ENCODE data around the gene GARIN5B. TPM values are rescaled to one million over a fixed set of nuclear protein-coding genes. Genes with fewer than 3 reads are reported as not detected.
"Not testable (repeated sequence)": the region's sequence is repeated elsewhere in the genome, so short reads cannot be mapped to it uniquely, and the experiment has no call there.

GARIN5B gene
- total RNA-seq, 2 donors from 2014 or later, result not detected

- Mint-ChIP-seq H3K27me3 (peaks cover 3% of the 10 kb centered on the region), H3K27ac (peak overlapping the region; percentile 99), H3K36me3 (ENCODE audit: low read depth) (peaks cover 28% of the 10 kb centered on the region), H3K4me3 (peak overlapping the region; percentile 89), H3K9me3 (no peaks in the 10 kb centered on the region), H3K4me1 (peaks cover 10% of the 10 kb centered on the region)
- ATAC-seq (replicated peaks), result no peak
These were observed 22.9 kb downstream of the GARIN5B start for GRCh38 chr19:55339889-55340783.

- Mint-ChIP-seq H3K36me3 (ENCODE audit: low read depth) (peaks cover 21% of the 10 kb centered on the region), H3K27me3 (peaks cover 3% of the 10 kb centered on the region), H3K4me1 (peaks cover 10% of the 10 kb centered on the region), H3K27ac (peak within 1 kb of the TSS; percentile 99), H3K4me3 (peak within 1 kb of the TSS; percentile 89), H3K9me3 (no peaks in the 10 kb centered on the region)
- ATAC-seq (replicated peaks), result peak; percentile 86
These were observed 23.8 kb downstream of the GARIN5B start, which contains the start of gene KMT5C for GRCh38 chr19:55339105-55339888. TSS of gene KMT5C (plus strand) at chr19:55339876. CDS start at chr19:55341937, 2,061 bp downstream.

DNA sequence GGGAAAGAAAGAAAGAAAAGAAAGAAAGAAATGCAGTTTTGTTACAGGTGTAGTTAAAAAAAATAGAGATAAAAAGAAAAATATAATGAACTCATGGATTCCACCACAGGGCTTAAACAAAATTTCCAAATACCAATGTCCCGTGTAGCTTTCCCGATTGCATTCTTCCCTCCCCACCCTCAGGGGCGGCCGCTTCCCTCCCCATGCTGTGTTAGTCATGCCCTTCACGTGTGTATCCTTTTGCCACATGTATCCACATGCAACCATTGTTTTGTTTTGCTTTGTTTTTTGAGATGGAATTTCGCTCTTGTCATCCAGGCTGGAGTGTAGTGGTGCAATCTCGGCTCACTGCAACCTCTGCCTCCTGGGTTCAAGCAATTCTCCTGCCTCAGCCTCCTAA lies 27.0 kb downstream of the GARIN5B start:
- Mint-ChIP-seq H3K27me3 (peaks cover 8% of the 10 kb centered on the region), H3K27ac (no peak overlapping the region), H3K4me1 (peaks cover 5% of the 10 kb centered on the region), H3K36me3 (ENCODE audit: low read depth) (peaks cover 12% of the 10 kb centered on the region), H3K9me3 (no peaks in the 10 kb centered on the region), H3K4me3 (no peak overlapping the region)
- no peak for ATAC-seq (replicated peaks)

GRCh38 chr19:55333870-55334269 lies 29.2 kb downstream of the GARIN5B start:
- Mint-ChIP-seq H3K27ac (no peak overlapping the region), H3K4me3 (no peak overlapping the region), H3K36me3 (ENCODE audit: low read depth) (peaks cover 5% of the 10 kb centered on the region), H3K9me3 (no peaks in the 10 kb centered on the region), H3K4me1 (peaks cover 5% of the 10 kb centered on the region), H3K27me3 (peaks cover 11% of the 10 kb centered on the region)
- no peak for ATAC-seq (replicated peaks)

DNA sequence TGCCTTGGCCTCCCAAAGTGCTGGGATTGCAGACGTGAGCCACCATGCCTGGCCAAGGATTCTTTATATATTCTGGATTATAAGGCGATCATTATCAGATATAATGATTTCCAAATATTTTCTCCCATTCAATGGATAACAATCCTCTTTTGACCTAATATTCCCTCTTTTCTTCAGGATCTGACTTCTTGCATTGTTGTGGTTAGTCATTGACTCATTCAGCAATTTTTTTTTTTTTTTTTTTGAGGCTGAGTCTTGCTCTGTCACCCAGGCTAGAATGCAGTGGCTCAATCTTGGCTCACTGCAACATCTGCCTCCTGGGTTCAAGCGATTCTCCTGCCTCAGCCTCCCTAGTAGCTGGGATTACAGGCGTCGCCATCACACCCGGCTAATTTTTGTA lies 33.3 kb downstream of the GARIN5B start:
- not testable (repeated sequence) for H3K9me3 Mint-ChIP-seq; H3K36me3 Mint-ChIP-seq (ENCODE audit: low read depth); H3K27me3 Mint-ChIP-seq; ATAC-seq (replicated peaks); H3K27ac Mint-ChIP-seq; H3K4me1 Mint-ChIP-seq; H3K4me3 Mint-ChIP-seq

GRCh38 chr19:55328774-55329318 lies 34.2 kb downstream of the GARIN5B start:
- H3K36me3 Mint-ChIP-seq (ENCODE audit: low read depth); ATAC-seq (replicated peaks): not testable (repeated sequence)

GRCh38 chr19:55325172-55325571 lies 37.9 kb downstream of the GARIN5B start, which contains the start of gene TMEM150B:
TSS of gene TMEM150B (minus strand) at chr19:55325341. CDS start at chr19:55321036, 4,305 bp downstream.
- Mint-ChIP-seq H3K27ac (no peak within 1 kb of the TSS), H3K9me3 (no peaks in the 10 kb centered on the region), H3K27me3 (peaks cover 6% of the 10 kb centered on the region), H3K36me3 (ENCODE audit: low read depth) (no peaks in the 10 kb centered on the region), H3K4me1 (no peaks in the 10 kb centered on the region), H3K4me3 (no peak within 1 kb of the TSS)
- ATAC-seq (replicated peaks), result no peak

More at GRCh38 chr19:55328774-55329318, 34.2 kb downstream of the GARIN5B start:
- not testable (repeated sequence) for H3K27ac Mint-ChIP-seq, H3K4me1 Mint-ChIP-seq, H3K4me3 Mint-ChIP-seq, H3K27me3 Mint-ChIP-seq, H3K9me3 Mint-ChIP-seq

DNA sequence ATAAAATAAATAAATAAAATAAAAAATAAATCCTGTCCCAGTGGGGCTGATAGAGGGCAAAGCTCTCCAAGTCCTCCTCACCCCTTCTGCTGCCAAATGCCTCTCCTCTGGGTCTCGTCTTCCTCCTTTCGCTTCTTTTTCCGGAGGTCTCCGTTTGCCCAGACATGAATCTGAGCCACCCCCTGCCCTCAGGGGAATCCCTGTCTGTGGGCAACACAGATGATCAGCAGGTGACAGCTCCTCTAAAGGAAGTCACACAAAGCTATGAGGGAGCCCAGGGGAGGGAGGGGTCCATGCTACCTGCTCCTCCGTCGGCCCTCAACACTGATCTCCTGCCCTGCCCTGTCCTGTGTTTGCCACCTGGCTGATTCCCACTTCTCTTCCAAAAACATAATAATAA lies 38.4 kb downstream of the GARIN5B start:
- ATAC-seq (replicated peaks), result no peak
- Mint-ChIP-seq H3K9me3 (no peaks in the 10 kb centered on the region), H3K4me3 (no peak overlapping the region)

GRCh38 chr19:55322204-55322885 lies 40.7 kb downstream of the GARIN5B start:
- Mint-ChIP-seq H3K4me1 (no peaks in the 10 kb centered on the region), H3K4me3 (no peak overlapping the region)
- no peak for ATAC-seq (replicated peaks)

More for the DNA sequence above, 38.4 kb downstream of the GARIN5B start:
- Mint-ChIP-seq H3K27ac (no peak overlapping the region), H3K27me3 (peaks cover 6% of the 10 kb centered on the region), H3K36me3 (ENCODE audit: low read depth) (no peaks in the 10 kb centered on the region), H3K4me1 (no peaks in the 10 kb centered on the region)

DNA sequence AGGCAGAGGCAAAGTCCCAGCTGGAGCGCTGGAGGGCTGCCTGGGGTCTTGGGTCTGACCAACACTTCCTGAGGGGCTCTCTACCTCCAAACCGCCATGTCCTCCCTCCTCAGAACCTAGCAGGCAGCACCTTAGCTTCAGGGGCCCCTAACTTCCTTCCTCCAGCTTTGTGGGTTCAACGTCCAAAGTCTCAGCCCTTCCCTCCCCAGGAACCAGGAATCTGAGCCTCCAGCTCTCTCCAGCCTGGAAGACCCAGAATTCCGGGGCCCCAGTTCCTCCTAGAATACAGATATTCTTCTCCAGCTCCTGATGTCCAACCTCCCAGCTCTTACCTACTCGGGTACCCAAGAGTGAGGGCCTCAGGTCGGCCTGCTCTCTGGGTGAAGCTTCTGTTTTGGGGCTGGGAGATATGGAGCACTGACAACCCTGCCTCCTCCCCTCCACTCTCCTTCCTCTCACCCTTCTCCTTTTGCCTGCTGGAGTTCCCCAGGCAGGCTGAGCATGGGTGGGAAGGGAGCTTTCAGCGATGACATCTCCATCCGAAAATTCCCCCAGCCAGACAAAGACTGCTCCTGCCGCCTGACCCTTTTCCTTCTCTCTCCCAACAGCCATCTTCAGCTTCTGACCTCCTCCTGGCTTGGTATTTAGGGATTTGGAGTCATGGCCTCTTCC lies 41.5 kb downstream of the GARIN5B start:
- Mint-ChIP-seq H3K27ac (peak overlapping the region; percentile 11), H3K36me3 (ENCODE audit: low read depth) (no peaks in the 10 kb centered on the region), H3K4me1 (no peaks in the 10 kb centered on the region), H3K27me3 (peaks cover 3% of the 10 kb centered on the region), H3K4me3 (no peak overlapping the region), H3K9me3 (no peaks in the 10 kb centered on the region)
- no peak for ATAC-seq (replicated peaks)

More at GRCh38 chr19:55322204-55322885, 40.7 kb downstream of the GARIN5B start:
- Mint-ChIP-seq H3K36me3 (ENCODE audit: low read depth) (no peaks in the 10 kb centered on the region), H3K27me3 (peaks cover 3% of the 10 kb centered on the region), H3K9me3 (no peaks in the 10 kb centered on the region), H3K27ac (peak overlapping the region; percentile 38)

DNA sequence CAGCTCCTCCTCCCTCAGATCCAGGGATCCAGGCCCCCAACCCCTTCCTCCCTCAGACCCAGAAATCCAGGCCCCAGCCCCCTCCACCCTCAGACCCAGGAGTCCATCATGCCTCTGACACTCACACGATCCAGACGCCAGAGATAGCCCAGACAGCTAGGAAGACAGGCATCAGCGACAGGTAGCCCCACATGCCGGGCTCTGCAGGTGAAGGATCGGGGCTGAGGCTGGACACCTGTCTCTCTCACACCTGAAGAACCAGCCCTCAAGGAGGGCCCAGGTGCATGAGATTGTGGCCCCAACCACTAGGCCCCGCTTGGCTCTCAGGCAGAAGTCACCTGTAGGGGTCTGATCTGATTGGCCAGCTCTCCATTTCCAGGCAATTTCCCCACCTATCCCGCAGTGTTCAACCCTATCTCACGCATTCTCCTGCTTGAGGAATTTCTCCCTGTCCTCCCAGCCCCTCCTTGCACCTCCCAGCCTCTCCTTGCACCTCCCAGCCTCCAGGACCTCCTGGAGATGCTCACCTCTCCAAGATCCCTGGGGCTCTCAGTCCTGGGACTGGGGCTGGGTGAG lies 42.1 kb downstream of the GARIN5B start:
- ATAC-seq (replicated peaks), result no peak
- Mint-ChIP-seq H3K36me3 (ENCODE audit: low read depth) (no peaks in the 10 kb centered on the region), H3K27ac (no peak overlapping the region), H3K4me3 (no peak overlapping the region), H3K9me3 (no peaks in the 10 kb centered on the region), H3K4me1 (no peaks in the 10 kb centered on the region), H3K27me3 (peaks cover 3% of the 10 kb centered on the region)

DNA sequence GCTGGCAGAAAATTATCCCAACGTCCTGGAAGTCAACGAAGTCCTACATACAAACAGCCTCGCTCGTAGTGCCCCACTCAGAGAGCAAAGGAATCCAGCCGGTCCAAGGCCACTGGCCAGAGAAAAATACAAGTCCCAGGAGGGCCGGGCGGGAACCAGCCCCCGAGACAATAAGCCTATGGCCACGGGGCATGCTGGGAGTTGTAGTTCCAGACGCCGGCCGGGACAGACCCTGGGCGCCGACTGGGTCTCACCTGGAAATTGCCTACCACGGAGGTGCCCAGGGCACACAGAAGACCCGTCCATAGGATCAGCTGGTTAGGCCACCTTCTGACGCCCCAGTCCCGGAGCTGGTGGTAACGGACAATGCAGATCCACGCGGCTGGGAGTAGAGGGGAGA lies 43.3 kb downstream of the GARIN5B start:
- no peak overlapping the region for H3K4me3 Mint-ChIP-seq
- no peak overlapping the region for H3K27ac Mint-ChIP-seq
- no peak for ATAC-seq (replicated peaks)
- no peaks in the 10 kb centered on the region for H3K4me1 Mint-ChIP-seq
- no peaks in the 10 kb centered on the region for H3K36me3 Mint-ChIP-seq (ENCODE audit: low read depth)
- H3K9me3 Mint-ChIP-seq, result no peaks in the 10 kb centered on the region
- H3K27me3 Mint-ChIP-seq, result peaks cover 3% of the 10 kb centered on the region

- Mint-ChIP-seq H3K9me3 (no peaks in the 10 kb centered on the region), H3K36me3 (ENCODE audit: low read depth) (no peaks in the 10 kb centered on the region), H3K27ac (no peak overlapping the region), H3K27me3 (no peaks in the 10 kb centered on the region), H3K4me3 (no peak overlapping the region), H3K4me1 (peaks cover 5% of the 10 kb centered on the region)
- no peak for ATAC-seq (replicated peaks)
These were observed 46.4 kb downstream of the GARIN5B start for GRCh38 chr19:55316646-55317045.
